IMR-90 (cell line): Measurements from ENCODE around the gene RASL11A. TPM values are rescaled to one million over a fixed set of nuclear protein-coding genes. Genes with fewer than 3 reads are reported as not detected.

Experiments used
- ATAC-seq: fragments of 200-7000 bp; cut with Tn5 transposase; 2 replicates; pipeline ENCODE4 v1.9.1; 2020; ENCODE audit warnings: low read depth, mild to moderate bottlenecking, moderate library complexity
- BruUV-seq: library from RNA; stranded (reverse); fragments of 400-500 nt; replicated peaks from 2 replicates; lab custom pipeline; 2021; lab: Mats Ljungman, UMichigan
- CTCF ChIA-PET: fragments of 300-600 bp; formaldehyde crosslinking; extraction: SDS; loops from one replicate; lab custom pipeline; 2021; ENCODE audit warnings: antibody characterized with exemption; lab: Yijun Ruan, JAX
- POLR2A ChIA-PET: fragments of 300-600 bp; sonication (Branson Sonifier 250); formaldehyde crosslinking; loops from one replicate; lab custom pipeline; 2022; ENCODE audit warnings: antibody characterized with exemption; ENCODE audit not compliant: unreplicated experiment; lab: Charles Lee
- DNase-seq: peaks from one replicate; pipeline ENCODE4 v3.0.0; 2013
- H2AFZ ChIP-seq: replicated peaks from 2 replicates; pipeline ENCODE3; 2013; ENCODE audit warnings: low read length, mild to moderate bottlenecking; ENCODE audit not compliant: poor library complexity
- H2AK5ac ChIP-seq: 2 replicates; pipeline ENCODE4 v1.6.1; 2013; ENCODE audit warnings: low read depth, low read length, inconsistent platforms
- H2AK9ac ChIP-seq: replicated peaks from 2 replicates; pipeline ENCODE3; 2013; ENCODE audit warnings: mild to moderate bottlenecking, low read depth, low read length, moderate library complexity; ENCODE audit not compliant: poor library complexity
- H2BK120ac ChIP-seq: 2 replicates; pipeline ENCODE4 v1.6.1; 2013; ENCODE audit warnings: low read depth, low read length, inconsistent platforms
- H2BK15ac ChIP-seq: 3 replicates; pipeline ENCODE4 v1.6.1; 2013; ENCODE audit warnings: low read depth, low read length, inconsistent platforms
- H2BK20ac ChIP-seq: 2 replicates; pipeline ENCODE4 v1.6.1; 2013; ENCODE audit warnings: low read depth, mild to moderate bottlenecking, inconsistent platforms, low read length, moderate library complexity
- H2BK5ac ChIP-seq: 2 replicates; pipeline ENCODE4 v1.6.1; 2013; ENCODE audit warnings: mild to moderate bottlenecking, low read depth, low read length, inconsistent platforms; ENCODE audit not compliant: poor library complexity, severe bottlenecking
- H3K14ac ChIP-seq: replicated peaks from 2 replicates; pipeline ENCODE4 v1.6.1; 2013; ENCODE audit warnings: low read depth, low read length, inconsistent platforms
- H3K18ac ChIP-seq: 2 replicates; pipeline ENCODE4 v1.6.1; 2013; ENCODE audit warnings: low read depth, low read length, control low read depth
- H3K23ac ChIP-seq: 2 replicates; pipeline ENCODE4 v1.6.1; 2013; ENCODE audit warnings: low read depth, low read length, inconsistent platforms
- H3K27ac ChIP-seq: 2 replicates; pipeline ENCODE4 v1.5.1; 2013; ENCODE audit warnings: mild to moderate bottlenecking, control low read depth, low read length; ENCODE audit not compliant: insufficient read depth
- H3K27me3 ChIP-seq: 2 replicates; pipeline ENCODE4 v1.6.1; 2013; ENCODE audit warnings: low read length; ENCODE audit not compliant: control insufficient read depth, insufficient read depth
- H3K36me3 ChIP-seq: 2 replicates; pipeline ENCODE4 v1.6.1; 2013; ENCODE audit warnings: low read length, mixed read lengths; ENCODE audit not compliant: control insufficient read depth, insufficient read depth
- H3K4ac ChIP-seq: 2 replicates; pipeline ENCODE4 v1.6.1; 2013; ENCODE audit warnings: low read depth, low read length, inconsistent platforms
- H3K4me1 ChIP-seq: 2 replicates; pipeline ENCODE4 v1.6.1; 2013; ENCODE audit warnings: low read length, mixed read lengths; ENCODE audit not compliant: control insufficient read depth, insufficient read depth
- H3K4me2 ChIP-seq: 2 replicates; pipeline ENCODE4 v1.6.1; 2013; ENCODE audit warnings: low read depth, mild to moderate bottlenecking, control low read depth, low read length, moderate library complexity
- H3K4me3 ChIP-seq: 2 replicates; pipeline ENCODE4 v1.5.1; 2013; ENCODE audit warnings: low read depth, mild to moderate bottlenecking, control low read depth, low read length, moderate library complexity; ENCODE audit not compliant: insufficient read depth
- H3K56ac ChIP-seq: 2 replicates; pipeline ENCODE4 v1.6.1; 2013; ENCODE audit warnings: low read length, inconsistent platforms; ENCODE audit not compliant: insufficient read depth; ENCODE audit errors: extremely low read depth
- H3K79me1 ChIP-seq, 2 experiments: 2 replicates each; pipeline ENCODE4 v1.6.1; 2013; ENCODE audit warnings: low read length in 2 of 2, inconsistent platforms in 1 of 2, low read depth in 1 of 2
- H3K9ac ChIP-seq: 2 replicates; pipeline ENCODE4 v1.6.1; 2013; ENCODE audit warnings: low read depth, low read length, control low read depth
- H3K9me1 ChIP-seq: 2 replicates; pipeline ENCODE4 v1.6.1; 2013; ENCODE audit warnings: low read length, inconsistent platforms; ENCODE audit not compliant: insufficient read depth
- H3K9me3 ChIP-seq: 2 replicates; pipeline ENCODE4 v1.6.1; 2013; ENCODE audit warnings: low read length; ENCODE audit not compliant: control insufficient read depth, insufficient read depth
- H4K20me1 ChIP-seq: 2 replicates; pipeline ENCODE4 v1.6.1; 2013; ENCODE audit warnings: low read length, inconsistent platforms; ENCODE audit not compliant: insufficient read depth
- H4K5ac ChIP-seq: 2 replicates; pipeline ENCODE4 v1.6.1; 2013; ENCODE audit warnings: mild to moderate bottlenecking, low read depth, low read length, control low read depth
- H4K8ac ChIP-seq, 2 experiments: 2 replicates each; pipeline ENCODE4 v1.6.1; 2013; ENCODE audit warnings: low read depth in 2 of 2, low read length in 2 of 2, control low read depth in 1 of 2, inconsistent platforms in 1 of 2
- H4K91ac ChIP-seq: 2 replicates; pipeline ENCODE4 v1.6.1; 2013; ENCODE audit warnings: low read depth, low read length, inconsistent platforms; ENCODE audit not compliant: insufficient read depth
- CEBPB ChIP-seq: IDR thresholded peaks from 2 replicates; pipeline ENCODE4 v1.6.1; 2012; ENCODE audit warnings: low read depth, low read length, improper control_type of control experiment
- ELK1 ChIP-seq: fragments of 150-350 bp; IDR thresholded peaks from 2 replicates; pipeline ENCODE4 v1.6.1; 2016; ENCODE audit warnings: low read depth, mild to moderate bottlenecking, low read length, moderate library complexity, borderline replicate concordance
- MAFK ChIP-seq: IDR thresholded peaks from 2 replicates; pipeline ENCODE4 v1.6.1; 2012; ENCODE audit warnings: low read depth, low read length, improper control_type of control experiment
- MAZ ChIP-seq: IDR thresholded peaks from 2 replicates; pipeline ENCODE4 v1.6.1; 2012; ENCODE audit warnings: low read depth, mild to moderate bottlenecking, low read length, improper control_type of control experiment, moderate library complexity, borderline replicate concordance
- MXI1 ChIP-seq: IDR thresholded peaks from 2 replicates; pipeline ENCODE4 v1.6.1; 2012; ENCODE audit warnings: low read depth, mild to moderate bottlenecking, low read length, moderate library complexity, borderline replicate concordance
- NFE2L2 ChIP-seq: fragments of 150-350 bp; IDR thresholded peaks from 2 replicates; pipeline ENCODE4 v1.6.1; 2016; ENCODE audit warnings: low read depth, mild to moderate bottlenecking, low read length
- POLR2A ChIP-seq: IDR thresholded peaks from 2 replicates; pipeline ENCODE4 v1.6.1; 2012; ENCODE audit warnings: mild to moderate bottlenecking, low read depth, low read length
- RAD21 ChIP-seq: IDR thresholded peaks from 2 replicates; pipeline ENCODE4 v1.6.1; 2012; ENCODE audit warnings: low read length, improper control_type of control experiment
- RCOR1 ChIP-seq: IDR thresholded peaks from 2 replicates; pipeline ENCODE4 v1.6.1; 2012; ENCODE audit warnings: mild to moderate bottlenecking, low read length, improper control_type of control experiment; ENCODE audit not compliant: insufficient replicate concordance
- RFX5 ChIP-seq: IDR thresholded peaks from 2 replicates; pipeline ENCODE4 v1.8.0; 2012; ENCODE audit warnings: low read depth, mild to moderate bottlenecking, low read length, moderate library complexity
- SMC3 ChIP-seq: fragments of 150-350 bp; IDR thresholded peaks from 2 replicates; pipeline ENCODE4 v1.6.1; 2016; ENCODE audit warnings: low read depth, mild to moderate bottlenecking, antibody characterized with exemption, low read length, moderate library complexity
- USF2 ChIP-seq: fragments of 150-350 bp; IDR thresholded peaks from 2 replicates; pipeline ENCODE4 v1.6.1; 2017; ENCODE audit warnings: mild to moderate bottlenecking, antibody characterized with exemption, low read length, low read depth
- WGBS, 2 experiments: methylation state at CpG; one replicate each; pipeline versions ENCODE4 v1.1.5 to v1.1.7; 2013; ENCODE audit warnings: missing lambda C conversion rate in 2 of 2; ENCODE audit not compliant: insufficient read length in 1 of 2; ENCODE audit errors: extremely low coverage in 2 of 2; 5-methylcytosine and 5-hydroxymethylcytosine counted together
- dilution Hi-C: fragments of 300-500 bp; cut with HindIII; formaldehyde crosslinking; loops from one replicate; pipeline ENCODE4 v1.14.3; 2018; ENCODE audit warnings: low sequenced_read_pairs; ENCODE audit not compliant: unreplicated experiment
- in situ Hi-C: fragments of 300-500 bp; cut with MboI; formaldehyde crosslinking; loops from 3 replicates; pipeline ENCODE4 v1.14.3; 2019; ENCODE audit warnings: low sequenced_read_pairs, inconsistent platforms, mixed read lengths
- intact Hi-C: fragments of 100-400 bp; cut with micrococcal nuclease; formaldehyde crosslinking; loops from 2 replicates; pipeline ENCODE4 v1.10.0; 2022
- polyA plus RNA-seq, 3 experiments: library from polyadenylated mRNA; depleted of rRNA; stranded (reverse); fragments of >200 nt; gene quantifications; 2 replicates each; pipeline ENCODE4 v1.2.3, GENCODE V29; 2012; ENCODE audit warnings: low replicate concordance in 1 of 3
- total RNA-seq: library from RNA; depleted of rRNA; stranded (reverse); fragments of >200 nt; gene quantifications from 2 replicates; pipeline ENCODE4 v1.2.3, GENCODE V29; 2012
- TF ChIP-seq, protein P1 (sequence below): conservative IDR thresholded peaks from 2 replicates; pipeline ENCODE4 v1.5.1; 2012; ENCODE audit warnings: mild to moderate bottlenecking, low read depth, low read length, improper control_type of control experiment

The RASL11A gene
- total and polyA plus RNA-seq, 2 of the 4 experiments (the other 2 are of a cell fraction) = 10.4 to 18.5 TPM

- dilution Hi-C loops = no loop called here
- H3K18ac ChIP-seq = no peak overlapping the region
- no peak overlapping the region for H2BK5ac ChIP-seq
- H3K23ac ChIP-seq = no peak overlapping the region
- no peak for TF ChIP-seq MAZ
- TF ChIP-seq USF2 = no peak
- TF ChIP-seq MAFK = no peak
- TF ChIP-seq POLR2A = no peak
- no peak for TF ChIP-seq ELK1
- no peak for TF ChIP-seq RCOR1
- TF ChIP-seq RFX5 = no peak
- TF ChIP-seq CEBPB = no peak
- no peak for TF ChIP-seq SMC3
- TF ChIP-seq, protein P1, sequence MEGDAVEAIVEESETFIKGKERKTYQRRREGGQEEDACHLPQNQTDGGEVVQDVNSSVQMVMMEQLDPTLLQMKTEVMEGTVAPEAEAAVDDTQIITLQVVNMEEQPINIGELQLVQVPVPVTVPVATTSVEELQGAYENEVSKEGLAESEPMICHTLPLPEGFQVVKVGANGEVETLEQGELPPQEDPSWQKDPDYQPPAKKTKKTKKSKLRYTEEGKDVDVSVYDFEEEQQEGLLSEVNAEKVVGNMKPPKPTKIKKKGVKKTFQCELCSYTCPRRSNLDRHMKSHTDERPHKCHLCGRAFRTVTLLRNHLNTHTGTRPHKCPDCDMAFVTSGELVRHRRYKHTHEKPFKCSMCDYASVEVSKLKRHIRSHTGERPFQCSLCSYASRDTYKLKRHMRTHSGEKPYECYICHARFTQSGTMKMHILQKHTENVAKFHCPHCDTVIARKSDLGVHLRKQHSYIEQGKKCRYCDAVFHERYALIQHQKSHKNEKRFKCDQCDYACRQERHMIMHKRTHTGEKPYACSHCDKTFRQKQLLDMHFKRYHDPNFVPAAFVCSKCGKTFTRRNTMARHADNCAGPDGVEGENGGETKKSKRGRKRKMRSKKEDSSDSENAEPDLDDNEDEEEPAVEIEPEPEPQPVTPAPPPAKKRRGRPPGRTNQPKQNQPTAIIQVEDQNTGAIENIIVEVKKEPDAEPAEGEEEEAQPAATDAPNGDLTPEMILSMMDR = no peak
- no peak for TF ChIP-seq MXI1
- TF ChIP-seq RAD21 = no peak
- no peak for TF ChIP-seq NFE2L2
- ChIA-PET CTCF (no interaction called here), POLR2A (no interaction called here)
- H2AK5ac ChIP-seq = no peak overlapping the region
- no peak overlapping the region for H3K4ac ChIP-seq
- H3K56ac ChIP-seq = no peak overlapping the region
- H3K9ac ChIP-seq = no peak overlapping the region
- no TSS peak for BruUV-seq
- DNase-seq (no peak), ATAC-seq (no peak)
- no CpG with 5 or more reads among the region's 5 CpGs for WGBS, 2 experiments
- H3K9me1 ChIP-seq = peaks cover 13% of the 10 kb centered on the region
- H3K14ac ChIP-seq = no peak overlapping the region
- H4K20me1 ChIP-seq = no peaks in the 10 kb centered on the region
- H3K27ac ChIP-seq = no peak overlapping the region
- in situ Hi-C loops = no loop called here
- H3K27me3 ChIP-seq = peaks cover 9% of the 10 kb centered on the region
- no peak overlapping the region for H4K8ac ChIP-seq
- no peaks in the 10 kb centered on the region for H3K36me3 ChIP-seq
- H2AK9ac ChIP-seq = no peak overlapping the region
- no peak overlapping the region for H3K4me3 ChIP-seq
- H3K4me2 ChIP-seq = no peak overlapping the region
- H3K79me1 ChIP-seq = no peaks in the 10 kb centered on the region
- no peak overlapping the region for H2BK15ac ChIP-seq
- no peak overlapping the region for H2AFZ ChIP-seq
- H2BK120ac ChIP-seq = no peak overlapping the region
- H2BK20ac ChIP-seq = no peak overlapping the region
- H4K5ac ChIP-seq = no peak overlapping the region
- intact Hi-C loops = no loop called here
- H3K9me3 ChIP-seq = peaks cover 3% of the 10 kb centered on the region; the same call in 1 of the 2 replicates
- no peak overlapping the region for H4K91ac ChIP-seq
- H3K4me1 ChIP-seq = peaks cover 6% of the 10 kb centered on the region
These were observed 35.7 kb downstream of the RASL11A start for GRCh38 chr13:27306364-27306763.
